ENCODE results near the gene DDB1.

DNA sequence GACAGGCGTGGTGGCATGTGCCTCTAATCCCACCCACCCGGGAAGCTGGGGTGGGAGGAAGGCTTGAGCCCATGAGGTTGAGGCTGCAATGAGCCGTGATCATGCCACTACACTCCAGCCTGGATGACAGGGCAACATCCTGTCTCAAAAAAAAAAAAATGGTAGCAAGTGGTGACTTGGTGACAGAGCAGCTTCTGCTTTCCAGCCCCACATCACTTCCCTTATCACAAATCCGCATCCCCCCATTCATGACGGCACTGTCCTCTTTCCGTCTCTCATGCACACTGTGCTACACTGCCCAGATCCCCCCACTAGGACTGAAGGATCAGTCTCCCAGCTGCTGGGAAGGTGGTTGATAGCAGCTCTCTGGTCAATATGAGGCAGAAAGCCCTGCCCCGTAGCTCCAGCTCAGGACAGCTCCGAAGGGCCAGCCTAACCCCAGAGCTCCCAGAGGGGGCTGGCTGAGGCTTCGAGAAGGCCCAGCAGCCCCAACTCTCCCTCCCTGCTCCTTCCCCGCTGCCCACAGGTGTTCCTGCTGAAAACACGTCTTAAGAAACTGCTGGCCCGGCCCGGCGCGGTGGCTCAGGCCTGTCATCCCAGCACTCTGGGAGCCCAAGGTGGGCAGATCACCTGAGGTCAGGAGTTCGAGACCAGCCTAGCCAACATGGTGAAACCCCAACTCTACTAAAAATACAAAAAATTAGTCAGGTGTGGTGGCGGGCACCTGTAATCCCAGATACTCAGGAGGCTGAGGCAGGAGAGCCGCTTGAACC is 76.0 kb downstream of the DDB1 start:
- TF ChIP-seq POLR2AphosphoS5 (IDR thresholded peaks at IDR 0.05; ENCODE audit: low read depth, low read length), result no peak
- TF ChIP-seq POLR2A (IDR thresholded peaks at IDR 0.05; ENCODE audit: low read depth, low read length), result no peak

All from GM12892 (cell line).